OCI-LY1 (cell line): Measurements from ENCODE around the gene EFNB1.

Experiments
- CTCF ChIP-seq: fragments of 200-600 bp; sonication (generic), shearing (Covaris generic); IDR thresholded peaks from 2 replicates; pipeline ENCODE4 v1.5.1; 2017; ENCODE audit warnings: mild to moderate bottlenecking, antibody characterized with exemption, low read length, moderate library complexity, mixed read lengths
- EZH2 ChIP-seq: fragments of 200-600 bp; sonication (generic), shearing (Covaris generic); IDR thresholded peaks from 2 replicates; pipeline ENCODE4 v1.8.0; 2017; ENCODE audit warnings: borderline replicate concordance, mixed run types, mild to moderate bottlenecking, antibody characterized with exemption, low read length, moderate library complexity, mixed read lengths

GRCh38 chrX:68842351-68842750 is 13.5 kb downstream of the EFNB1 start:
- TF ChIP-seq CTCF (no peak), EZH2 (no peak)
